Tibial artery (tissue), 4 donors: ENCODE results near the gene LSP1.

Experiments
- DNase-seq, 2 donors: peaks; one replicate each; pipeline ENCODE4 v3.0.0-alpha.2; 2019
- H3K27ac ChIP-seq, 2 donors: fragments of 200-600 bp; sonication (generic) in 1 of 2; 1 replicate in 1 of 2; 2 replicates in 1 of 2; pipeline ENCODE4 v1.5.1; 2018 to 2019; ENCODE audit warnings: mild to moderate bottlenecking in 1 of 2
- H3K27me3 ChIP-seq, 2 donors: fragments of 200-600 bp; sonication (generic) in 1 of 2; one replicate each; pipeline versions ENCODE4 v1.5.1 to v1.6.0; 2016 to 2019
- H3K36me3 ChIP-seq, 3 donors: fragments of 200-600 bp; sonication (generic) in 2 of 3; one replicate each; pipeline ENCODE4 v1.5.1; 2016 to 2019; ENCODE audit warnings: mild to moderate bottlenecking in 2 of 3
- H3K4me1 ChIP-seq, 4 donors: fragments of 200-600 bp; sonication (generic) in 2 of 4; 1 replicate in 3 of 4; 2 replicates in 1 of 4; pipeline ENCODE4 v1.5.1; 2016 to 2019
- H3K4me3 ChIP-seq, 2 donors: fragments of 200-600 bp; sonication (generic) in 1 of 2; 1 replicate in 1 of 2; 2 replicates in 1 of 2; pipeline ENCODE4 v1.5.1; 2018 to 2019; ENCODE audit warnings: mild to moderate bottlenecking in 2 of 2
- H3K9me3 ChIP-seq, 3 donors: fragments of 200-600 bp; sonication (generic) in 1 of 3; one replicate each; pipeline ENCODE4 v1.5.1; 2016 to 2019
- CTCF ChIP-seq, 2 experiments: fragments of 200-600 bp in 1 of 2; fragments of 450-650 bp in 1 of 2; IDR thresholded peaks; one replicate each; pipeline ENCODE4 v1.5.1; 2017 to 2019; ENCODE audit warnings: antibody characterized with exemption in 2 of 2, mild to moderate bottlenecking in 1 of 2, moderate library complexity in 1 of 2
- intact Hi-C: fragments of 100-400 bp; cut with DNase I; formaldehyde crosslinking; loops from one replicate; pipeline ENCODE4 v1.15.0; 2023; ENCODE audit warnings: low total_unique reads

Gene LSP1

DNA sequence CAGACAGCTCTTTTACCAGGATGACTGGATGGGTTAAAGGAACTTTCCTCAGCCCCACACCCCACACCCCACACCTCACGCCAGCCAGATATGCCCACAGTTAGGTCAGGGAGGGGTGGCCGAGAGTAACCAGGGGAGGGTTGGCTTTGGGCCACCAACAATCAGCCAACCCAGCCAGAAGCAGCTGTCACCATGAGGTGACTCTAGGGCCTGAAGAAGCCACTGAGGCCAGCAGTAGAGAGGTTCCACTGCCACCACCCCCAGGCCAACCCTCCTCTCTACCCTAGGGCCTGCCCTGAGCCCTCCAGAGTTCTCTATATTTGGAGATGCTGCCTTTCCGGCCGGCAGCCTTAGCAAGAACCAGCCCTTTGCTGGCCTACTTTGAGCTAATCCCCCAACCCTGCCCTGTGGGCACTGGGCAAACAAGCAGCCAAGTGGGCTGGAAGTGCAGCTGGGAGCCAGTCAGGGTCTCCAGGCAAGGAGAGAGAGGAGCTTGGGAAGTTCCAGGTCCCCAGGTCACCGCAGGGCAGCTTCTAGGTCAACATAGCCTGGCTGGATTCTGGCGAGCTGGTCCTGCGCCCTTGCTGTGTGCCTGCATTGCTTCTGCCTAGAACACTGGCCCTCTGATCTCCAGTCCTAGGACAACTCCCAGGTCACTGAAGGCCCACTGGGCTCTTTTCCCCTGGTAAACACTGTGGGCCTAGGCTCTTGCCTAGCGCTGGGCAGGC lies 30.1 kb upstream of the LSP1 start:
- Histone ChIP-seq H3K4me3 (no peak overlapping the region), H3K27me3 (no peaks in the 10 kb centered on the region), H3K9me3 (peaks cover 0 to 5% (median 0%) of the 10 kb centered on the region in 3 donors), H3K27ac (peak overlapping the region; percentile 3 to 88), H3K36me3 (no peaks in the 10 kb centered on the region), H3K4me1 (peaks cover 5 to 74% (median 70%) of the 10 kb centered on the region in 4 donors)
- DNase-seq: peak in 1 of 2 donors; percentile 63
- no peak for TF ChIP-seq CTCF (IDR thresholded peaks at IDR 0.05)
- intact Hi-C loops: no loop called here

- Histone ChIP-seq H3K27ac (peak overlapping the region in 1 of 2 donors; percentile 88), H3K27me3 (no peaks in the 10 kb centered on the region), H3K4me1 (peaks cover 5 to 81% (median 78%) of the 10 kb centered on the region in 4 donors), H3K9me3 (peaks cover 0 to 3% (median 0%) of the 10 kb centered on the region in 3 donors), H3K36me3 (no peaks in the 10 kb centered on the region), H3K4me3 (no peak overlapping the region)
- no peak for TF ChIP-seq CTCF (IDR thresholded peaks at IDR 0.05)
- DNase-seq: peak in 1 of 2 donors; percentile 64
- intact Hi-C loops: loop anchor here (2.0 kb wide), 1 partner anchor 61 kb away; the partner anchor contains the start of gene CTSD
Observed at GRCh38 chr11:1823376-1824220, 29.3 kb upstream of the LSP1 start.

GRCh38 chr11:1824221-1825038 lies 28.5 kb upstream of the LSP1 start:
- H3K9me3 ChIP-seq: no peaks in the 10 kb centered on the region
- H3K4me3 ChIP-seq: no peak overlapping the region
- intact Hi-C loops: loop anchor here (2.0 kb wide), 1 partner anchor 62 kb away; the partner anchor contains the start of gene CTSD
- peaks cover 5 to 90% (median 86%) of the 10 kb centered on the region in 4 donors for H3K4me1 ChIP-seq
- no peaks in the 10 kb centered on the region for H3K27me3 ChIP-seq
- no peak for TF ChIP-seq CTCF (IDR thresholded peaks at IDR 0.05)
- no peaks in the 10 kb centered on the region for H3K36me3 ChIP-seq
- DNase-seq: no peak
- H3K27ac ChIP-seq: peak overlapping the region; percentile 85 to 88

GRCh38 chr11:1825039-1825740 lies 27.7 kb upstream of the LSP1 start:
- peak in 1 of 2 experiments; percentile 45 for TF ChIP-seq CTCF (IDR thresholded peaks at IDR 0.05)
- peak in 1 of 2 donors; percentile 66 for DNase-seq
- Histone ChIP-seq H3K9me3 (no peaks in the 10 kb centered on the region), H3K36me3 (no peaks in the 10 kb centered on the region), H3K27me3 (no peaks in the 10 kb centered on the region), H3K27ac (peak overlapping the region; percentile 85 to 88), H3K4me3 (no peak overlapping the region), H3K4me1 (peaks cover 5 to 94% (median 91%) of the 10 kb centered on the region in 4 donors)
- intact Hi-C loops: loop anchor here (2.0 kb wide), 1 partner anchor 62 kb away; the partner anchor contains the start of gene CTSD
